K562 (cell line): ENCODE results near the gene KCNQ4. TPM values are rescaled to one million over a fixed set of nuclear protein-coding genes. Genes with fewer than 3 reads are reported as not detected.

Source experiments
- BHLHE40 ChIP-seq: IDR thresholded peaks from 2 replicates; pipeline ENCODE4 v1.6.1; 2011; ENCODE audit warnings: low read length, improper control_type of control experiment
- CBX5 ChIP-seq: IDR thresholded peaks from 2 replicates; pipeline ENCODE4 v1.6.1; 2014; ENCODE audit warnings: low read depth, borderline replicate concordance
- CXXC5 ChIP-seq: fragments of 250-450 bp; sonication (Bioruptor Pico); IDR thresholded peaks from 2 replicates; pipeline ENCODE4 v1.8.0; 2022; ENCODE audit warnings: inconsistent platforms, mild to moderate bottlenecking, moderate library complexity
- DPF2 ChIP-seq: fragments of 450-650 bp; IDR thresholded peaks from 2 replicates; pipeline ENCODE4 v1.6.1; 2016
- ILK ChIP-seq: fragments of 450-650 bp; IDR thresholded peaks from 2 replicates; pipeline ENCODE4 v1.6.1; 2016; ENCODE audit warnings: missing genetic modification characterization, low read depth, mild to moderate bottlenecking, missing compliant biosample characterization, moderate library complexity, borderline replicate concordance
- JUND ChIP-seq, 2 experiments: IDR thresholded peaks; 2 replicates in 1 of 2; 3 replicates in 1 of 2; pipeline ENCODE4 v1.6.1; 2011; ENCODE audit warnings: borderline replicate concordance in 2 of 2, low read depth in 2 of 2, low read length in 2 of 2, improper control_type of control experiment in 1 of 2, missing biosample characterization in 1 of 2, missing genetic modification characterization in 1 of 2, missing genetic modification reagents in 1 of 2
- KAT7 ChIP-seq: sonication (generic); formaldehyde crosslinking; IDR thresholded peaks from 2 replicates; pipeline ENCODE4 v1.8.0; 2022; ENCODE audit warnings: missing genetic modification reagents, mild to moderate bottlenecking, borderline replicate concordance
- NFE2 ChIP-seq: IDR thresholded peaks from 2 replicates; pipeline ENCODE4 v1.6.1; 2014; ENCODE audit warnings: antibody characterized with exemption, low read depth
- NR2C1 ChIP-seq, 2 experiments: fragments of 450-650 bp; IDR thresholded peaks; 2 replicates each; pipeline ENCODE4 v1.6.1; 2017; ENCODE audit warnings: mild to moderate bottlenecking in 2 of 2, antibody characterized with exemption in 1 of 2, inconsistent platforms in 1 of 2, missing compliant biosample characterization in 1 of 2, missing genetic modification characterization in 1 of 2
- SMAD4 ChIP-seq: fragments of 250-450 bp; sonication (Bioruptor Pico); conservative IDR thresholded peaks from 2 replicates; pipeline ENCODE4 v1.8.0; 2021; ENCODE audit warnings: inconsistent platforms, mild to moderate bottlenecking, moderate library complexity
- TEAD1 ChIP-seq, 2 experiments: fragments of 450-650 bp in 1 of 2; sonication (generic) in 1 of 2; formaldehyde crosslinking; IDR thresholded peaks; 2 replicates each; pipeline versions ENCODE4 v1.4.0 to v1.8.0; 2020 to 2022; ENCODE audit warnings: mild to moderate bottlenecking in 2 of 2, missing genetic modification reagents in 1 of 2
- ZKSCAN1 ChIP-seq: fragments of 150-350 bp; IDR thresholded peaks from 2 replicates; pipeline ENCODE4 v1.6.1; 2016; ENCODE audit warnings: low read depth, low read length
- ZNF24 ChIP-seq: fragments of 450-650 bp; IDR thresholded peaks from 2 replicates; pipeline ENCODE4 v1.6.1; 2016
- polyA plus RNA-seq, 8 experiments: library from polyadenylated mRNA; depleted of rRNA in 4 of 8; stranded (reverse) in 5 of 8; unstranded in 3 of 8; fragments of >200 nt; fragmentation: Nextera tagmentation in 2 of 8; fragmentation: Illumina TruSeq in 1 of 8; extraction: Ambion mirVana in 2 of 8; extraction: Trizol in 1 of 8; gene quantifications; 2 replicates each; pipeline versions ENCODE4 v1.2.1 to v1.2.3, GENCODE V29; 2011 to 2014; ENCODE audit warnings: inconsistent platforms in 1 of 8, missing spikeins in 1 of 8
- total RNA-seq, 7 experiments: library from RNA; depleted of rRNA in 6 of 7; stranded (reverse); fragments of >200 nt in 6 of 7; fragmentation: Illumina TruSeq in 2 of 7; extraction: Trizol in 2 of 7; gene quantifications; 2 replicates each; pipeline versions ENCODE4 v1.2.1 to v1.2.3, GENCODE V29; 2011 to 2021; ENCODE audit warnings: low replicate concordance in 1 of 7
- TF ChIP-seq, protein P1 (sequence below): sonication (generic); formaldehyde crosslinking; IDR thresholded peaks from 2 replicates; pipeline ENCODE4 v1.8.0; 2022; ENCODE audit warnings: missing genetic modification reagents, mild to moderate bottlenecking, borderline replicate concordance
- TF ChIP-seq, protein P2 (sequence below): IDR thresholded peaks from 2 replicates; pipeline ENCODE4 v1.6.1; 2012; ENCODE audit warnings: low read depth, low read length, improper control_type of control experiment, borderline replicate concordance
- TF ChIP-seq, protein P3 (sequence below): fragments of 450-650 bp; conservative IDR thresholded peaks from 2 replicates; pipeline ENCODE4 v1.6.1; 2016; ENCODE audit warnings: missing genetic modification characterization, low read depth, mild to moderate bottlenecking, missing compliant biosample characterization, moderate library complexity
- TF ChIP-seq, protein P4 (sequence below): fragments of 250-450 bp; sonication (Bioruptor Pico); IDR thresholded peaks from 2 replicates; pipeline ENCODE4 v1.4.0; 2020
- TF ChIP-seq, protein P5 (sequence below): fragments of 450-650 bp; IDR thresholded peaks from 2 replicates; pipeline ENCODE4 v1.6.1; 2018; ENCODE audit not compliant: partially characterized antibody

KCNQ4 gene
- total and polyA plus RNA-seq, 9 of the 15 experiments (the other 6 are each of a cell fraction or from before 2014, with no cell fraction given) = 0.07 to 4.1 (median 0.79) TPM

DNA sequence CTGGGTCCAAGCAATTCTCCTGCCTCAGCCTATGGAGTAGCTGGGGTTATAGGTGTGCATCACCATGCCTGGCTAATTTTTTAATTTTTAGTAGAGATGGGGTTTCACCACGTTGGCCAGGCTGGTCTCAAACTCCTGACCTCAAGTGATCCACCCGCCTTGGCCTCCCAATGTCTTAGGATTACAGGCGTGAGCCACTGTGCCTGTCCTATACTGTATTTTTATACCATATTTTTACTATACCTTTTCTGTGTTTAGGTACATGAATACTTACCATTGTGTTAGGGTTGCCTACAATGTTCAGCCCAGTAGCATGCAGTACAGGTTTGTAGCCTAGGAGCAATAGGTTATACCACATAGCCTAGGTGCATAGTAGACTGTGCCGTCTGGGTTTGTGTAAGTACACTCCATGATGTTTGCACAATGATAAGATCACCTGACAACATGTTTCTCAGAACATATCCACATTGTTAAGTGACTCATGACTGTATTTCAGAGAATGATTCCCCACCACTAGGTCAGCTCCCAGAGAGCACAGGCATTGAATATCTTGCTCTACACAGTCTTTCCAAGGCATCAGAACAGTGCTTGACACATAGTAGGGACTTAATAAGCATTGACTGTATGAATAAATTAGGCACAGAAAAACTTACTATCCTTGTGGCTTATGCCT, 84.6 kb downstream of the KCNQ4 start (continued):
- TF ChIP-seq SMAD4 (CRISPR knock-in tag) = peak; percentile 80
- peak; percentile 67; the same call in 1 of the 2 replicates for TF ChIP-seq BHLHE40
- TF ChIP-seq ILK = no peak
- TF ChIP-seq, protein P1, sequence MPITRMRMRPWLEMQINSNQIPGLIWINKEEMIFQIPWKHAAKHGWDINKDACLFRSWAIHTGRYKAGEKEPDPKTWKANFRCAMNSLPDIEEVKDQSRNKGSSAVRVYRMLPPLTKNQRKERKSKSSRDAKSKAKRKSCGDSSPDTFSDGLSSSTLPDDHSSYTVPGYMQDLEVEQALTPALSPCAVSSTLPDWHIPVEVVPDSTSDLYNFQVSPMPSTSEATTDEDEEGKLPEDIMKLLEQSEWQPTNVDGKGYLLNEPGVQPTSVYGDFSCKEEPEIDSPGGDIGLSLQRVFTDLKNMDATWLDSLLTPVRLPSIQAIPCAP (CRISPR knock-in tag) = no peak
- TF ChIP-seq, protein P2, sequence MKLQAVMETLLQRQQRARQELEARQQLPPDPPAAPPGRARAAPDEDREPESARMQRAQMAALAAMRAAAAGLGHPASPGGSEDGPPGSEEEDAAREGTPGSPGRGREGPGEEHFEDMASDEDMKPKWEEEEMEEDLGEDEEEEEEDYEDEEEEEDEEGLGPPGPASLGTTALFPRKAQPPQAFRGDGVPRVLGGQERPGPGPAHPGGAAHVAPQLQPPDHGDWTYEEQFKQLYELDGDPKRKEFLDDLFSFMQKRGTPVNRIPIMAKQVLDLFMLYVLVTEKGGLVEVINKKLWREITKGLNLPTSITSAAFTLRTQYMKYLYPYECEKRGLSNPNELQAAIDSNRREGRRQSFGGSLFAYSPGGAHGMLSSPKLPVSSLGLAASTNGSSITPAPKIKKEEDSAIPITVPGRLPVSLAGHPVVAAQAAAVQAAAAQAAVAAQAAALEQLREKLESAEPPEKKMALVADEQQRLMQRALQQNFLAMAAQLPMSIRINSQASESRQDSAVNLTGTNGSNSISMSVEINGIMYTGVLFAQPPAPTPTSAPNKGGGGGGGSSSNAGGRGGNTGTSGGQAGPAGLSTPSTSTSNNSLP = peak; percentile 69; the same call in 1 of the 2 replicates
- TF ChIP-seq ZKSCAN1 = peak; percentile 98
- 0 out of 2 replicates have a peak, but pooled peaks have one; percentile 31 for TF ChIP-seq KAT7 (CRISPR knock-in tag)
- TF ChIP-seq, protein P3, sequence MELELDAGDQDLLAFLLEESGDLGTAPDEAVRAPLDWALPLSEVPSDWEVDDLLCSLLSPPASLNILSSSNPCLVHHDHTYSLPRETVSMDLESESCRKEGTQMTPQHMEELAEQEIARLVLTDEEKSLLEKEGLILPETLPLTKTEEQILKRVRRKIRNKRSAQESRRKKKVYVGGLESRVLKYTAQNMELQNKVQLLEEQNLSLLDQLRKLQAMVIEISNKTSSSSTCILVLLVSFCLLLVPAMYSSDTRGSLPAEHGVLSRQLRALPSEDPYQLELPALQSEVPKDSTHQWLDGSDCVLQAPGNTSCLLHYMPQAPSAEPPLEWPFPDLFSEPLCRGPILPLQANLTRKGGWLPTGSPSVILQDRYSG (tag) = peak; percentile 54
- TF ChIP-seq CXXC5 = peak; percentile 46
- TF ChIP-seq NFE2 = peak; percentile 57
- no peak for TF ChIP-seq ZNF24
- TF ChIP-seq JUND (IDR thresholded peaks at IDR 0.05; ENCODE audit: borderline replicate concordance, low read depth, low read length) = peak; percentile 96
- TF ChIP-seq JUND (tag; IDR thresholded peaks at IDR 0.05; ENCODE audit: borderline replicate concordance, low read depth, low read length) = peak; percentile 98; the same call in 2 of the 3 replicates
- no peak for TF ChIP-seq CBX5
- TF ChIP-seq, protein P4, sequence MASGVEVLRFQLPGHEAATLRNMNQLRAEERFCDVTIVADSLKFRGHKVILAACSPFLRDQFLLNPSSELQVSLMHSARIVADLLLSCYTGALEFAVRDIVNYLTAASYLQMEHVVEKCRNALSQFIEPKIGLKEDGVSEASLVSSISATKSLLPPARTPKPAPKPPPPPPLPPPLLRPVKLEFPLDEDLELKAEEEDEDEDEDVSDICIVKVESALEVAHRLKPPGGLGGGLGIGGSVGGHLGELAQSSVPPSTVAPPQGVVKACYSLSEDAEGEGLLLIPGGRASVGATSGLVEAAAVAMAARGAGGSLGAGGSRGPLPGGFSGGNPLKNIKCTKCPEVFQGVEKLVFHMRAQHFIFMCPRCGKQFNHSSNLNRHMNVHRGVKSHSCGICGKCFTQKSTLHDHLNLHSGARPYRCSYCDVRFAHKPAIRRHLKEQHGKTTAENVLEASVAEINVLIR (CRISPR knock-in tag) = no peak
- TF ChIP-seq TEAD1 (CRISPR knock-in tag; IDR thresholded peaks at IDR 0.05) = peak in 1 of 2 experiments; percentile 50; a peak in 2 of 4 replicates
- TF ChIP-seq, protein P5, sequence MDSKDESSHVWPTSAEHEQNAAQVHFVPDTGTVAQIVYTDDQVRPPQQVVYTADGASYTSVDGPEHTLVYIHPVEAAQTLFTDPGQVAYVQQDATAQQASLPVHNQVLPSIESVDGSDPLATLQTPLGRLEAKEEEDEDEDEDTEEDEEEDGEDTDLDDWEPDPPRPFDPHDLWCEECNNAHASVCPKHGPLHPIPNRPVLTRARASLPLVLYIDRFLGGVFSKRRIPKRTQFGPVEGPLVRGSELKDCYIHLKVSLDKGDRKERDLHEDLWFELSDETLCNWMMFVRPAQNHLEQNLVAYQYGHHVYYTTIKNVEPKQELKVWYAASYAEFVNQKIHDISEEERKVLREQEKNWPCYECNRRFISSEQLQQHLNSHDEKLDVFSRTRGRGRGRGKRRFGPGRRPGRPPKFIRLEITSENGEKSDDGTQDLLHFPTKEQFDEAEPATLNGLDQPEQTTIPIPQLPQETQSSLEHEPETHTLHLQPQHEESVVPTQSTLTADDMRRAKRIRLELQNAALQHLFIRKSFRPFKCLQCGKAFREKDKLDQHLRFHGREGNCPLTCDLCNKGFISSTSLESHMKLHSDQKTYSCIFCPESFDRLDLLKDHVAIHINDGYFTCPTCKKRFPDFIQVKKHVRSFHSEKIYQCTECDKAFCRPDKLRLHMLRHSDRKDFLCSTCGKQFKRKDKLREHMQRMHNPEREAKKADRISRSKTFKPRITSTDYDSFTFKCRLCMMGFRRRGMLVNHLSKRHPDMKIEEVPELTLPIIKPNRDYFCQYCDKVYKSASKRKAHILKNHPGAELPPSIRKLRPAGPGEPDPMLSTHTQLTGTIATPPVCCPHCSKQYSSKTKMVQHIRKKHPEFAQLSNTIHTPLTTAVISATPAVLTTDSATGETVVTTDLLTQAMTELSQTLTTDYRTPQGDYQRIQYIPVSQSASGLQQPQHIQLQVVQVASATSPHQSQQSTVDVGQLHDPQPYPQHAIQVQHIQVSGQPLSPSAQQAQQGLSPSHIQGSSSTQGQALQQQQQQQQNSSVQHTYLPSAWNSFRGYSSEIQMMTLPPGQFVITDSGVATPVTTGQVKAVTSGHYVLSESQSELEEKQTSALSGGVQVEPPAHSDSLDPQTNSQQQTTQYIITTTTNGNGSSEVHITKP = peak; percentile 86
- TF ChIP-seq NR2C1 (IDR thresholded peaks at IDR 0.05) = no peak
- TF ChIP-seq NR2C1 (tag; IDR thresholded peaks at IDR 0.05) = peak; percentile 65
- TF ChIP-seq DPF2 = peak; percentile 96
